Loucy (cell line): ENCODE measurements around the gene FOXRED2.

Experiments
- H2AFZ ChIP-seq: fragments of 200-600 bp; sonication (generic); 2 replicates; pipeline ENCODE4 v1.6.0; 2016; ENCODE audit warnings: antibody characterized with exemption, mild to moderate bottlenecking, low read length, moderate library complexity
- H3F3A ChIP-seq: fragments of 200-600 bp; 2 replicates; pipeline ENCODE4 v1.6.0; 2016; ENCODE audit warnings: antibody characterized with exemption, low read depth, mild to moderate bottlenecking
- H3K27me3 ChIP-seq: fragments of 200-600 bp; sonication (generic); 2 replicates; pipeline ENCODE4 v1.6.1; 2014; ENCODE audit warnings: low read length, mild to moderate bottlenecking; ENCODE audit not compliant: insufficient read depth, poor library complexity, severe bottlenecking
- H3K36me3 ChIP-seq: fragments of 200-600 bp; sonication (generic); 2 replicates; pipeline ENCODE4 v1.6.1; 2016; ENCODE audit warnings: low read length; ENCODE audit not compliant: insufficient read depth
- H3K4me1 ChIP-seq: fragments of 200-600 bp; sonication (generic); 2 replicates; pipeline ENCODE4 v1.5.1; 2014; ENCODE audit warnings: low read length, mild to moderate bottlenecking; ENCODE audit not compliant: insufficient read depth, poor library complexity, severe bottlenecking
- H3K4me2 ChIP-seq: fragments of 200-600 bp; sonication (generic); 2 replicates; pipeline ENCODE4 v1.6.0; 2014; ENCODE audit warnings: antibody characterized with exemption, low read length, low read depth, mild to moderate bottlenecking; ENCODE audit not compliant: poor library complexity, severe bottlenecking
- H3K4me3 ChIP-seq: fragments of 200-600 bp; sonication (generic); 2 replicates; pipeline ENCODE4 v1.5.1; 2014; ENCODE audit warnings: low read length, mild to moderate bottlenecking, mixed read lengths; ENCODE audit not compliant: poor library complexity, severe bottlenecking
- H3K79me2 ChIP-seq: fragments of 200-600 bp; sonication (generic); 2 replicates; pipeline ENCODE4 v1.6.1; 2014; ENCODE audit warnings: low read length; ENCODE audit not compliant: insufficient read depth
- H3K9ac ChIP-seq: fragments of 200-600 bp; sonication (generic); 2 replicates; pipeline ENCODE4 v1.6.0; 2014; ENCODE audit warnings: mild to moderate bottlenecking, low read depth, low read length, moderate library complexity; ENCODE audit not compliant: poor library complexity, severe bottlenecking
- H3K9me2 ChIP-seq: fragments of 200-600 bp; sonication (generic); replicated peaks from 2 replicates; pipeline ENCODE4 v1.6.1; 2016; ENCODE audit warnings: low read depth, low read length, mixed read lengths
- H3K9me3 ChIP-seq: fragments of 200-600 bp; sonication (generic); 2 replicates; pipeline ENCODE4 v1.6.1; 2014; ENCODE audit warnings: mild to moderate bottlenecking, antibody characterized with exemption, low read length, low read depth; ENCODE audit not compliant: insufficient read depth
- H4K20me1 ChIP-seq: fragments of 200-600 bp; sonication (generic); 2 replicates; pipeline ENCODE4 v1.6.0; 2014; ENCODE audit warnings: antibody characterized with exemption, low read length, mild to moderate bottlenecking; ENCODE audit not compliant: insufficient read depth, poor library complexity, severe bottlenecking
- EZH2phosphoT487 ChIP-seq: fragments of 200-600 bp; IDR thresholded peaks from 2 replicates; pipeline ENCODE4 v1.6.1; 2018; ENCODE audit warnings: antibody characterized with exemption, mild to moderate bottlenecking, moderate library complexity, borderline replicate concordance
- TF ChIP-seq, protein P1 (sequence below): fragments of 200-600 bp; sonication (generic); conservative IDR thresholded peaks from 2 replicates; pipeline ENCODE4 v1.5.1; 2014; ENCODE audit warnings: mild to moderate bottlenecking, antibody characterized with exemption, low read length

The FOXRED2 gene

DNA sequence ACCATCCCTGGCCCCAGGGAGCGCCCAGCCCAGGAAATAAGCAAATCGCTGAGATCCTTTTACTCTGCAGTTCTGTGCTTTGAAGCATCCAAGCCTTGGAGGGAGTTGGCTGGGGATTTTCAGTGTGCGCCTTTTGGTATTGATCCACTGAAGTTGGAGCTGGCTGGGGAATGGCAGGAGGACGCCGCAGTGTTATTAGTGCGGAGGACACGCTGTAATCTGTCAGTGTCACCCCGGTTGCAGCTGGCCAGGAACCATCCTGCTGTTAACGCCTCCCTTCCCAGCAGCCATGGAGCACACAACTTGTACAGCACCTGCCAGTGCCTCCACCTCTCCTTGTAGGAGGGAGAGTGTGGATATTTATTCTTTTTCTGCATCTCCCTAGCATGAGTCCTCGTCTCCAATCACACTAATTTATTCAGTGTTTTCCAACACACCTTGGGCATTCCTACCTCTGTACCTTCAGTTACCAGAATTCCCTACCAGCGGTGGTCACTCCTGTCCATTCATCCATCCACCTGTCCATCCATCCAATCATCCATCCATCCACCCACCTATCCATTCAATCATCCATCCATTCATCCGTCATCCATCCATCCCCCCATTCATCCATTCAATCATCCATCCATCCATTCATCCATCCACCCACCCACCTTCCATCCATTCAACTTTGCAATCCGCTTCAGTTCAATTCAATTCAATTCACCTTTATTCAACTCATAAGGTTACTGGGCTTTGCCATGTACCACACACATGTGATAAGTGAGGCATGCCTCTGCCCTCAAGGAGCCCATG is 44.1 kb upstream of the FOXRED2 start:
- Histone ChIP-seq H3K79me2 (no peaks in the 10 kb centered on the region), H2AFZ (no peak overlapping the region), H3K4me3 (no peak overlapping the region), H4K20me1 (no peaks in the 10 kb centered on the region), H3K27me3 (no peaks in the 10 kb centered on the region), H3K9me3 (no peaks in the 10 kb centered on the region), H3K36me3 (no peaks in the 10 kb centered on the region), H3K9ac (no peak overlapping the region), H3K4me2 (no peak overlapping the region), H3K9me2 (no peaks in the 10 kb centered on the region), H3F3A (no peaks in the 10 kb centered on the region), H3K4me1 (no peaks in the 10 kb centered on the region)
- no peak for TF ChIP-seq EZH2phosphoT487
- TF ChIP-seq, protein P1, sequence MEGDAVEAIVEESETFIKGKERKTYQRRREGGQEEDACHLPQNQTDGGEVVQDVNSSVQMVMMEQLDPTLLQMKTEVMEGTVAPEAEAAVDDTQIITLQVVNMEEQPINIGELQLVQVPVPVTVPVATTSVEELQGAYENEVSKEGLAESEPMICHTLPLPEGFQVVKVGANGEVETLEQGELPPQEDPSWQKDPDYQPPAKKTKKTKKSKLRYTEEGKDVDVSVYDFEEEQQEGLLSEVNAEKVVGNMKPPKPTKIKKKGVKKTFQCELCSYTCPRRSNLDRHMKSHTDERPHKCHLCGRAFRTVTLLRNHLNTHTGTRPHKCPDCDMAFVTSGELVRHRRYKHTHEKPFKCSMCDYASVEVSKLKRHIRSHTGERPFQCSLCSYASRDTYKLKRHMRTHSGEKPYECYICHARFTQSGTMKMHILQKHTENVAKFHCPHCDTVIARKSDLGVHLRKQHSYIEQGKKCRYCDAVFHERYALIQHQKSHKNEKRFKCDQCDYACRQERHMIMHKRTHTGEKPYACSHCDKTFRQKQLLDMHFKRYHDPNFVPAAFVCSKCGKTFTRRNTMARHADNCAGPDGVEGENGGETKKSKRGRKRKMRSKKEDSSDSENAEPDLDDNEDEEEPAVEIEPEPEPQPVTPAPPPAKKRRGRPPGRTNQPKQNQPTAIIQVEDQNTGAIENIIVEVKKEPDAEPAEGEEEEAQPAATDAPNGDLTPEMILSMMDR, result no peak

DNA sequence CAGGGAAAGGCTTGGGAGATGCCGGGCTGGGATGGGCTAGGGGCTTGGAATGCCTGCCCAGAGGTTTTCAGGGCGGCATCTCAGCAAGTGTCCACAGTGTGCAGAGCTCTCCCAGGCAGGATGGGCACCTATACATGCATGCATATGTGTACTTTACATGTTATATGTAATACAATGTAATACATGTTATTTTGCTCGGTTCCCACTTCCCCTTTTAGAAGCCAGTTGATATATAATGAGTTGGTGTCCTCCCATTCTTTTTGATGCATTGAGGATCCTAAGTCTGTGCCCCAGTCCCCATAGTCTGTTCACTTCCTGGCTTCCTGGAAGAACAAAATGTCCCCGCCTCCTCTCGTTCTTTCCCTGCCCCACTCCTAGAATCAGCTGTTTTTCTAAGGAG is 42.2 kb upstream of the FOXRED2 start:
- Histone ChIP-seq H3K4me3 (no peak overlapping the region), H2AFZ (peak overlapping the region; percentile 48; the same call in 1 of the 2 replicates), H3K79me2 (no peaks in the 10 kb centered on the region), H4K20me1 (no peaks in the 10 kb centered on the region), H3K27me3 (no peaks in the 10 kb centered on the region), H3K4me1 (no peaks in the 10 kb centered on the region), H3K36me3 (no peaks in the 10 kb centered on the region), H3K9ac (no peak overlapping the region), H3K9me2 (no peaks in the 10 kb centered on the region), H3F3A (no peaks in the 10 kb centered on the region), H3K9me3 (no peaks in the 10 kb centered on the region), H3K4me2 (no peak overlapping the region)
- TF ChIP-seq EZH2phosphoT487, result no peak
- TF ChIP-seq, protein P1, result no peak

DNA sequence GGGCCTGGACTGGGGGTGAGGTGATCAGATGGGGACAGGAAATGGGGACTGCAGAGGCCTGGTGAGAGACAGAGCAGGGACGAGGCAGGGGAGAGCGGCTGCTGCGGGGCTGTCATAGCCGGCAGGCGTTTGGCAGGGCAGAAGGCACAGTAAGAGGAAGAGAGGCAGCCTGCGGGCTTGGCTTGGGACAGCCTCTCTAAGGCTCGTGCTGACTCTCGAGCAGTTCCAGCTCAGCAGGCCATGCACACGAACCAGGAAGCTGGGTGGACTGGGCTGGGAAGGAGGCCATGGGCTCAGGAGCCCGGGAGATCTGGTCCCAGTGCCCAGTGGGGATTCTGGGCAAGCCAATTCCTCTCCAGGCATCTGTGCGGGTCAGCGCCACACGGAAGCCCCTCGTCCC is 41.8 kb upstream of the FOXRED2 start:
- Histone ChIP-seq H3K9ac (no peak overlapping the region), H3K27me3 (no peaks in the 10 kb centered on the region), H3K36me3 (no peaks in the 10 kb centered on the region), H3K4me2 (no peak overlapping the region), H3F3A (no peaks in the 10 kb centered on the region), H3K9me3 (no peaks in the 10 kb centered on the region), H3K79me2 (no peaks in the 10 kb centered on the region), H3K9me2 (no peaks in the 10 kb centered on the region), H2AFZ (no peak overlapping the region; the same call in 1 of the 2 replicates), H3K4me3 (no peak overlapping the region), H3K4me1 (no peaks in the 10 kb centered on the region), H4K20me1 (no peaks in the 10 kb centered on the region)
- TF ChIP-seq EZH2phosphoT487, result no peak
- TF ChIP-seq, protein P1, result no peak
